Ectodermal cell (in vitro differentiated cells): ENCODE measurements around the gene SMTN.

Source experiments
- H3K27ac ChIP-seq: 2 replicates; pipeline ENCODE4 v1.7.0; 2013; ENCODE audit warnings: mild to moderate bottlenecking, low read depth, low read length; ENCODE audit not compliant: insufficient read depth, poor library complexity, severe bottlenecking
- H3K27me3 ChIP-seq: 2 replicates; pipeline ENCODE4 v1.7.0; 2013; ENCODE audit warnings: mild to moderate bottlenecking, low read length; ENCODE audit not compliant: insufficient read depth, control insufficient read depth, poor library complexity, severe bottlenecking
- H3K36me3 ChIP-seq: one replicate; pipeline ENCODE4 v1.7.0; 2013; ENCODE audit warnings: low read length; ENCODE audit not compliant: control insufficient read depth, insufficient read depth
- H3K4me1 ChIP-seq: one replicate; pipeline ENCODE4 v1.7.0; 2013; ENCODE audit warnings: low read length; ENCODE audit not compliant: control insufficient read depth, insufficient read depth
- H3K4me3 ChIP-seq: 2 replicates; pipeline ENCODE4 v1.7.0; 2013; ENCODE audit warnings: low read depth, low read length, control low read depth; ENCODE audit not compliant: insufficient read depth
- H3K9me3 ChIP-seq: 2 replicates; pipeline ENCODE4 v1.7.0; 2013; ENCODE audit warnings: mild to moderate bottlenecking, low read length, moderate library complexity; ENCODE audit not compliant: control insufficient read depth
- WGBS, 2 experiments: methylation state at CpG; one replicate each; pipeline ENCODE4 v1.1.7; 2013; ENCODE audit warnings: missing lambda C conversion rate in 2 of 2; 5-methylcytosine and 5-hydroxymethylcytosine counted together

Gene SMTN

GRCh38 chr22:31127181-31127772 lies 46.2 kb downstream of the SMTN start:
- Histone ChIP-seq H3K36me3 (no peaks in the 10 kb centered on the region), H3K9me3 (no peaks in the 10 kb centered on the region), H3K4me1 (peaks cover 4% of the 10 kb centered on the region), H3K27me3 (no peaks in the 10 kb centered on the region), H3K4me3 (no peak overlapping the region), H3K27ac (no peak overlapping the region)
- 91 to 93% methylated on average over 19 of the region's 19 CpGs for WGBS, 2 experiments

GRCh38 chr22:31128156-31128555 lies 47.0 kb downstream of the SMTN start:
- 95 to 96% methylated on average over 7 of the region's 7 CpGs for WGBS, 2 experiments
- H3K4me1 ChIP-seq: peaks cover 3% of the 10 kb centered on the region
- no peaks in the 10 kb centered on the region for H3K36me3 ChIP-seq
- H3K4me3 ChIP-seq: no peak overlapping the region
- H3K27me3 ChIP-seq: no peaks in the 10 kb centered on the region
- H3K9me3 ChIP-seq: no peaks in the 10 kb centered on the region
- H3K27ac ChIP-seq: no peak overlapping the region

GRCh38 chr22:31130873-31131272 lies 49.8 kb downstream of the SMTN start:
- Histone ChIP-seq H3K4me3 (no peak overlapping the region), H3K9me3 (no peaks in the 10 kb centered on the region), H3K27me3 (no peaks in the 10 kb centered on the region), H3K27ac (no peak overlapping the region), H3K36me3 (no peaks in the 10 kb centered on the region), H3K4me1 (no peaks in the 10 kb centered on the region)
- WGBS, 2 experiments: 93 to 94% methylated on average over 2 of the region's 2 CpGs

GRCh38 chr22:31133911-31134310 lies 52.8 kb downstream of the SMTN start:
- no peaks in the 10 kb centered on the region for H3K36me3 ChIP-seq
- no peaks in the 10 kb centered on the region for H3K4me1 ChIP-seq
- H3K27me3 ChIP-seq: no peaks in the 10 kb centered on the region
- H3K27ac ChIP-seq: no peak overlapping the region
- WGBS, 2 experiments: 95% methylated on average over 19 of the region's 19 CpGs
- no peak overlapping the region for H3K4me3 ChIP-seq
- H3K9me3 ChIP-seq: no peaks in the 10 kb centered on the region

GRCh38 chr22:31134688-31135087 lies 53.6 kb downstream of the SMTN start:
- H3K36me3 ChIP-seq: no peaks in the 10 kb centered on the region

GRCh38 chr22:31135706-31136105 lies 54.6 kb downstream of the SMTN start:
- Histone ChIP-seq H3K36me3 (no peaks in the 10 kb centered on the region), H3K4me1 (peaks cover 9% of the 10 kb centered on the region), H3K4me3 (no peak overlapping the region), H3K27me3 (peaks cover 3% of the 10 kb centered on the region), H3K9me3 (no peaks in the 10 kb centered on the region), H3K27ac (no peak overlapping the region)
- 91 to 95% methylated on average over 6 of the region's 6 CpGs for WGBS, 2 experiments

More at GRCh38 chr22:31134688-31135087, 53.6 kb downstream of the SMTN start:
- peaks cover 2% of the 10 kb centered on the region for H3K27me3 ChIP-seq
- H3K9me3 ChIP-seq: no peaks in the 10 kb centered on the region
- H3K4me3 ChIP-seq: no peak overlapping the region
- WGBS, 2 experiments: 92 to 96% methylated on average over 2 to 4 of the region's 4 CpGs
- no peak overlapping the region for H3K27ac ChIP-seq
- H3K4me1 ChIP-seq: peaks cover under 1% of the 10 kb centered on the region

GRCh38 chr22:31136155-31136554 lies 55.0 kb downstream of the SMTN start:
- no peak overlapping the region for H3K4me3 ChIP-seq
- peaks cover 12% of the 10 kb centered on the region for H3K4me1 ChIP-seq
- H3K27ac ChIP-seq: no peak overlapping the region
- H3K9me3 ChIP-seq: no peaks in the 10 kb centered on the region
- peaks cover 3% of the 10 kb centered on the region for H3K27me3 ChIP-seq
- WGBS, 2 experiments: 92% methylated on average over 9 of the region's 9 CpGs
- H3K36me3 ChIP-seq: no peaks in the 10 kb centered on the region

- Histone ChIP-seq H3K9me3 (no peaks in the 10 kb centered on the region), H3K27me3 (peaks cover 3% of the 10 kb centered on the region), H3K4me3 (no peak overlapping the region), H3K4me1 (peaks cover 12% of the 10 kb centered on the region), H3K27ac (no peak overlapping the region), H3K36me3 (no peaks in the 10 kb centered on the region)
- 95 to 96% methylated on average over 16 of the region's 16 CpGs for WGBS, 2 experiments
Measured at GRCh38 chr22:31136711-31137110, 55.6 kb downstream of the SMTN start.

- peaks cover 3% of the 10 kb centered on the region for H3K27me3 ChIP-seq
- no peak overlapping the region for H3K4me3 ChIP-seq
- no peaks in the 10 kb centered on the region for H3K36me3 ChIP-seq
- peaks cover 12% of the 10 kb centered on the region for H3K4me1 ChIP-seq
- WGBS, 2 experiments: 83% methylated on average over 10 of the region's 10 CpGs
- H3K9me3 ChIP-seq: no peaks in the 10 kb centered on the region
- no peak overlapping the region for H3K27ac ChIP-seq
Measured at GRCh38 chr22:31137721-31138120, 56.6 kb downstream of the SMTN start.

- Histone ChIP-seq H3K27ac (no peak overlapping the region), H3K36me3 (no peaks in the 10 kb centered on the region), H3K4me1 (peaks cover 12% of the 10 kb centered on the region), H3K4me3 (no peak overlapping the region), H3K9me3 (no peaks in the 10 kb centered on the region), H3K27me3 (peaks cover 3% of the 10 kb centered on the region)
- 81 to 85% methylated on average over 10 of the region's 10 CpGs for WGBS, 2 experiments
Measured at GRCh38 chr22:31138126-31138525, 57.0 kb downstream of the SMTN start.

- Histone ChIP-seq H3K4me1 (peaks cover 12% of the 10 kb centered on the region), H3K36me3 (no peaks in the 10 kb centered on the region), H3K27ac (no peak overlapping the region), H3K4me3 (no peak overlapping the region), H3K27me3 (peaks cover 3% of the 10 kb centered on the region), H3K9me3 (no peaks in the 10 kb centered on the region)
- 88 to 91% methylated on average over 3 of the region's 3 CpGs for WGBS, 2 experiments
Measured at GRCh38 chr22:31139066-31139465, 57.9 kb downstream of the SMTN start.
